BJ (cell line): ENCODE measurements around the gene REG4. TPM values are rescaled to one million over a fixed set of nuclear protein-coding genes. Genes with fewer than 3 reads are reported as not detected.

Experiments
- CTCF ChIA-PET: fragments of 350-600 bp; formaldehyde crosslinking; extraction: SDS; loops from one replicate; lab custom pipeline; 2021; ENCODE audit warnings: antibody characterized with exemption, inconsistent platforms; lab: Yijun Ruan, JAX
- POLR2A ChIA-PET: fragments of 300-600 bp; sonication (Branson Sonifier 250); formaldehyde crosslinking; extraction: SDS; loops from one replicate; lab custom pipeline; 2021; ENCODE audit warnings: antibody characterized with exemption; lab: Charles Lee
- DNase-seq: peaks from one replicate; pipeline ENCODE4 v3.0.0-alpha.2; 2011; ENCODE audit warnings: low read depth
- H3K27me3 ChIP-seq: 2 replicates; pipeline ENCODE4 v1.6.0; 2011; ENCODE audit warnings: low read length; ENCODE audit not compliant: control insufficient read depth, insufficient read depth
- H3K36me3 ChIP-seq: 2 replicates; pipeline ENCODE4 v1.5.1; 2011; ENCODE audit warnings: low read length; ENCODE audit not compliant: control insufficient read depth, insufficient read depth
- H3K4me3 ChIP-seq: 2 replicates; pipeline ENCODE4 v1.5.1; 2011; ENCODE audit warnings: low read depth, mild to moderate bottlenecking, control low read depth, low read length
- polyA plus RNA-seq: library from polyadenylated mRNA; depleted of rRNA; stranded (reverse); fragments of >200 nt; gene quantifications from 2 replicates; pipeline ENCODE4 v1.2.3, GENCODE V29; 2011
- TF ChIP-seq, protein P1 (sequence below): IDR thresholded peaks from 2 replicates; pipeline ENCODE4 v1.5.1; 2011; ENCODE audit warnings: low read depth, mild to moderate bottlenecking, control low read depth, inconsistent platforms, low read length, moderate library complexity; ENCODE audit not compliant: insufficient read depth

REG4 gene
- polyA plus RNA-seq, 1 experiment: not detected

DNA sequence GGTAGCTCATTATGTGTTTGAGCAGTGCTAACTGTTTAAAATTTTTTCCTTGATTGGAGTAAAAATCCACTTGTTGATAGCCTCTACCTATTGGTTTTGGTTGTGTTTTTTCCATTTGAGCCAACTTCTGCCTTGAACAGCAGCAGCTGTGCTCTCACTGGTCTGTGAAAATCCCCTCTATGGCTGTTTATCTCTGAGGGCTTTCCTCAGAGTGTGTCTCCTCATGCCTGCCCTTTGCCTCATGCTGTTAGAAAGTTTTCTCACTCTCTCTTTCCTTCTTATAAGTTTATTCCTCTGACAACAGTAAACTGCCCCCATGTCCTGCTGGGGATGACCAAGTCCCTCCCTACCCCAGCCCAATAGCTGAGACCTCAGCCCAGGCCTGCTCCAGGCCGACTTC is 14.1 kb downstream of the REG4 start:
- DNase-seq: no peak
- TF ChIP-seq, protein P1, sequence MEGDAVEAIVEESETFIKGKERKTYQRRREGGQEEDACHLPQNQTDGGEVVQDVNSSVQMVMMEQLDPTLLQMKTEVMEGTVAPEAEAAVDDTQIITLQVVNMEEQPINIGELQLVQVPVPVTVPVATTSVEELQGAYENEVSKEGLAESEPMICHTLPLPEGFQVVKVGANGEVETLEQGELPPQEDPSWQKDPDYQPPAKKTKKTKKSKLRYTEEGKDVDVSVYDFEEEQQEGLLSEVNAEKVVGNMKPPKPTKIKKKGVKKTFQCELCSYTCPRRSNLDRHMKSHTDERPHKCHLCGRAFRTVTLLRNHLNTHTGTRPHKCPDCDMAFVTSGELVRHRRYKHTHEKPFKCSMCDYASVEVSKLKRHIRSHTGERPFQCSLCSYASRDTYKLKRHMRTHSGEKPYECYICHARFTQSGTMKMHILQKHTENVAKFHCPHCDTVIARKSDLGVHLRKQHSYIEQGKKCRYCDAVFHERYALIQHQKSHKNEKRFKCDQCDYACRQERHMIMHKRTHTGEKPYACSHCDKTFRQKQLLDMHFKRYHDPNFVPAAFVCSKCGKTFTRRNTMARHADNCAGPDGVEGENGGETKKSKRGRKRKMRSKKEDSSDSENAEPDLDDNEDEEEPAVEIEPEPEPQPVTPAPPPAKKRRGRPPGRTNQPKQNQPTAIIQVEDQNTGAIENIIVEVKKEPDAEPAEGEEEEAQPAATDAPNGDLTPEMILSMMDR: no peak
- ChIA-PET POLR2A (no interaction called here), CTCF (interaction anchor here (0.9 to 3.3 kb wide), 4 partner anchors 9 to 12 kb away, joined by 3 to 17 read pairs (median 8); no protein-coding TSS in a partner anchor)
- H3K36me3 ChIP-seq: no peaks in the 10 kb centered on the region
- H3K4me3 ChIP-seq: no peak overlapping the region
- H3K27me3 ChIP-seq: peaks cover 6% of the 10 kb centered on the region; the same call in 1 of the 2 replicates

GRCh38 chr1:119795261-119796200 is 15.7 kb downstream of the REG4 start:
- no peaks in the 10 kb centered on the region for H3K36me3 ChIP-seq
- CTCF ChIA-PET: interaction anchor here (0.7 to 3.3 kb wide), 6 partner anchors 11 to 93 kb away, joined by 3 to 17 read pairs (median 4); no protein-coding TSS in a partner anchor
- TF ChIP-seq, protein P1: no peak
- POLR2A ChIA-PET: no interaction called here
- peaks cover 5% of the 10 kb centered on the region for H3K27me3 ChIP-seq
- DNase-seq: no peak
- no peak overlapping the region for H3K4me3 ChIP-seq

DNA sequence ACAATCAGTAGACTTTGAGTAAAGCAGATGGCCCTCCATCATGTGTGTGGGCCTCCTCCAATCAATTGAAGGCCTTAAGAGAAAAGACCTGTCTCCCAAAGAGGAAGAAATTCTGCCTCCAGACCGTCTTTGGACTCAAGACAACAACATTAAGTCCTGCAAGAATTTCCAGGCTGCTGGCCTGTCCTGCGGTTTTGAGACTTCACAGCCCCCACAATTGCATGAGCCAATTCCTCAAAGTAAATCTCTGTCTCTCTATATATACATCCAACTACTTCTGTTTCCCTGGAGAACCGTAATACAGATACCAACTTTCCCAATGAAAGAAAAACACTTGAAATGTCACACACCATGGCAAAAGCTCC is 16.4 kb downstream of the REG4 start:
- CTCF ChIA-PET: interaction anchor here (1.0 to 3.3 kb wide), 4 partner anchors 11 to 51 kb away, joined by 3 to 17 read pairs (median 6); no protein-coding TSS in a partner anchor
- POLR2A ChIA-PET: no interaction called here
- no peak for DNase-seq

DNA sequence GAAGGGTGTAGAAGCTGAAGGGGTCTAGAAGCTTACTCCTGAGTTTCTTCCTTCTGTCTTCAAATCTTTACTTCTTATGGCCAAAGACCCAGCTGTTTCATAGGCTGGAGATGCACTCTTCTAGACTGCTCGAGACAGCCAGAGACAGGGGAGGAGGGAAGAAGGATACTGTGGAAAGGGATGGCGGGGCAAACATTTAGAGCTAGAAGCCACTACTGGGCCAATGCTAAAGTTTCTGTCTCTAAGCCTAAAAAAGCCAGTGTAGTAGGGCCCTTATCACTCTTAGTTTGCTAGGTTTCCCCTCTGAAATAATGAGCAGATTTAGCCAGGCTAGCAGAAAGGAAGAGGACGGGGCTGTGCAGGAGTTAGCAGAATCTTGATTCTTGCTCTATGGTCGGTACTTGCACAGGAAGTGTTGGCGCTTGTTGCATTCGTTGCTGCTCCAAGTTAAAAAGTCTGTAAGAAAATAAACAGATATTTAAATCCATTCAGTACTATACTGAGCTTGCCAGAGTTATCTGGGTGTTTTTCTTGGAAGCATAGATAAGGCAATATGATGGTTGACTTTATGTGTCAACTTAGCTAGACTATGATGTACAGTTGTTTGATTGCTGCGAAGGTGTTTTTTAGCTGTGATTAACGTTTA is 16.9 kb downstream of the REG4 start:
- DNase-seq: no peak
- CTCF ChIA-PET: interaction anchor here (1.0 to 3.3 kb wide), 4 partner anchors 10 to 51 kb away, joined by 3 to 17 read pairs (median 6); no protein-coding TSS in a partner anchor

More for the DNA sequence above, 16.4 kb downstream of the REG4 start:
- no peaks in the 10 kb centered on the region for H3K36me3 ChIP-seq
- TF ChIP-seq, protein P1: no peak
- H3K4me3 ChIP-seq: no peak overlapping the region
- peaks cover 5% of the 10 kb centered on the region for H3K27me3 ChIP-seq

More for the DNA sequence above, 16.9 kb downstream of the REG4 start:
- POLR2A ChIA-PET: no interaction called here
- H3K4me3 ChIP-seq: no peak overlapping the region
- TF ChIP-seq, protein P1: no peak
- no peaks in the 10 kb centered on the region for H3K36me3 ChIP-seq
- H3K27me3 ChIP-seq: peaks cover 5% of the 10 kb centered on the region
